H1 (cell line): ENCODE results near the gene CPA1.

Experiments
- EZH2 ChIP-seq: fragments of 200-600 bp; sonication (generic); IDR thresholded peaks from 2 replicates; pipeline ENCODE4 v1.7.1; 2012; ENCODE audit warnings: low read depth, mild to moderate bottlenecking, moderate library complexity, low read length, inconsistent platforms; ENCODE audit not compliant: severe bottlenecking
- POLR2AphosphoS5 ChIP-seq: IDR thresholded peaks from 2 replicates; pipeline ENCODE4 v1.6.1; 2011; ENCODE audit warnings: low read depth, low read length
- RXRA ChIP-seq: IDR thresholded peaks from 2 replicates; pipeline ENCODE4 v1.6.1; 2011; ENCODE audit warnings: low read depth, mild to moderate bottlenecking, low read length, moderate library complexity; ENCODE audit not compliant: insufficient read depth
- SIN3A ChIP-seq, 2 experiments: IDR thresholded peaks in 1 of 2; conservative IDR thresholded peaks in 1 of 2; 2 replicates each; pipeline ENCODE4 v1.6.1; 2011 to 2012; ENCODE audit warnings: low read length in 2 of 2, improper control_type of control experiment in 1 of 2, low read depth in 1 of 2, mild to moderate bottlenecking in 1 of 2

- no peak for TF ChIP-seq EZH2
- no peak for TF ChIP-seq SIN3A (conservative IDR thresholded peaks at IDR 0.05 in 1 of 2, IDR thresholded peaks at IDR 0.05 in 1 of 2; ENCODE audit: low read depth in 1 of 2, low read length in 2 of 2)
- TF ChIP-seq RXRA: no peak
- no peak for TF ChIP-seq POLR2AphosphoS5
These were observed 48.7 kb downstream of the CPA1 start for GRCh38 chr7:130429019-130429418.
